Endothelial cell of umbilical vein (primary cell): ENCODE measurements around the gene CACNA2D3.

Experiments
- CTCF ChIP-seq, 2 donors: IDR thresholded peaks; 1 replicate in 1 of 2; 2 replicates in 1 of 2; pipeline ENCODE4 v1.5.1; 2011; ENCODE audit warnings: low read length in 2 of 2, mild to moderate bottlenecking in 2 of 2, moderate library complexity in 2 of 2, control low read depth in 1 of 2, inconsistent platforms in 1 of 2, low read depth in 1 of 2; ENCODE audit not compliant: insufficient read depth in 1 of 2; ENCODE audit errors: extremely low read depth in 1 of 2
- JUN ChIP-seq: IDR thresholded peaks from 2 replicates; pipeline ENCODE4 v1.6.1; 2011; ENCODE audit warnings: borderline replicate concordance, low read depth; ENCODE audit not compliant: insufficient read length, insufficient read depth
- POLR2A ChIP-seq: IDR thresholded peaks from 2 replicates; pipeline ENCODE4 v1.6.1; 2012; ENCODE audit warnings: low read depth, mild to moderate bottlenecking, control low read depth, low read length
- POLR2AphosphoS5 ChIP-seq: IDR thresholded peaks from 2 replicates; pipeline ENCODE4 v1.6.1; 2012; ENCODE audit warnings: low read depth, mild to moderate bottlenecking, control low read depth, low read length, moderate library complexity; ENCODE audit not compliant: insufficient read depth

GRCh38 chr3:54257125-54257720 is 134.9 kb downstream of the CACNA2D3 start:
- TF ChIP-seq POLR2A (no peak), JUN (no peak), CTCF (IDR thresholded peaks at IDR 0.05; ENCODE audit: extremely low read depth in 1 of 2, insufficient read depth in 1 of 2, low read depth in 1 of 2, low read length in 2 of 2) (no peak), POLR2AphosphoS5 (no peak)
